Psoas muscle (tissue), 8 donors: ENCODE results near the gene XXYLT1. TPM values are rescaled to one million over a fixed set of nuclear protein-coding genes. Genes with fewer than 3 reads are reported as not detected.
A peak's percentile ranks its signal among the peaks of the same experiment; 100 is the strongest.

Experiments
- ATAC-seq, 4 donors: fragments of 200-7000 bp; cut with Tn5 transposase; one replicate each; pipeline ENCODE4 v1.9.1; 2020; ENCODE audit warnings: moderate library complexity in 3 of 4, mild to moderate bottlenecking in 2 of 4
- DNase-seq, 2 donors: peaks; one replicate each; pipeline ENCODE4 v3.0.0-alpha.2; 2020
- H3K27ac ChIP-seq: fragments of 200-600 bp; one replicate; pipeline ENCODE4 v1.8.0; 2022
- H3K27me3 ChIP-seq, 3 donors: fragments of 200-600 bp in 1 of 3; one replicate each; pipeline versions ENCODE4 v1.6.1 to v1.8.0; 2013 to 2022; ENCODE audit warnings: low read length in 2 of 3, mild to moderate bottlenecking in 2 of 3, moderate library complexity in 1 of 3; ENCODE audit not compliant: insufficient read depth in 3 of 3
- H3K36me3 ChIP-seq, 2 donors: fragments of 200-600 bp in 1 of 2; one replicate each; pipeline versions ENCODE4 v1.6.1 to v1.8.0; 2013 to 2022; ENCODE audit warnings: low read depth in 1 of 2, mild to moderate bottlenecking in 1 of 2, moderate library complexity in 1 of 2; ENCODE audit not compliant: insufficient read depth in 1 of 2
- H3K4me1 ChIP-seq: fragments of 200-600 bp; one replicate; pipeline ENCODE4 v1.8.0; 2022
- H3K4me3 ChIP-seq: fragments of 200-600 bp; one replicate; pipeline ENCODE4 v1.8.0; 2022; ENCODE audit warnings: mild to moderate bottlenecking
- H3K9me3 ChIP-seq: fragments of 200-600 bp; one replicate; pipeline ENCODE4 v1.8.0; 2022
- WGBS, 3 donors: extraction: QIAGEN DNeasy Blood & Tissue Kit; methylation state at CpG; one replicate each; pipeline versions ENCODE4 v1.1.6 to v1.1.7; 2013; 5-methylcytosine and 5-hydroxymethylcytosine counted together
- intact Hi-C, 2 donors: fragments of 100-400 bp; cut with DNase I; formaldehyde crosslinking; loops; one replicate each; pipeline versions ENCODE4 v1.11.0 to v1.14.2; 2022
- polyA plus RNA-seq, 3 donors: library from polyadenylated mRNA; stranded (reverse); fragments of 200-250 nt; gene quantifications; one replicate each; pipeline ENCODE4 v1.2.3, GENCODE V29; 2013
- total RNA-seq, 4 donors: library from RNA; stranded (reverse); fragmentation: NEBNext Ultra II Directional in 2 of 4; extraction: Animal tissue kit (Norgen Biotek cat#: 25700) in 2 of 4; gene quantifications; one replicate each; pipeline versions ENCODE4 v1.2.1 to v1.2.4, GENCODE V29; 2021 to 2023
- TF ChIP-seq, protein P1 (sequence below): fragments of 200-600 bp; IDR thresholded peaks from one replicate; pipeline ENCODE4 v1.8.0; 2022; ENCODE audit warnings: antibody characterized with exemption
- donor health status: healthy with polysubstance abuse.
- donor health status: DM: no; HTN: no; CAD: no; lungs with moderate emphysema.
- donor health status: Bipolar disorder and iron deficiency.
- donor health status: healthy.
- donor health status: DM: yes; HTN: yes; CAD: no.
- donor health status: DM: no; HTN: no; CAD: no.
- donor health status: DM: no; HTN: no; CAD: no.
- donor health status: DM: yes; HTN: yes; CAD: no.

Gene XXYLT1
- total and polyA plus RNA-seq, 7 donors: 0.86 to 3.5 (median 1.8) TPM

DNA sequence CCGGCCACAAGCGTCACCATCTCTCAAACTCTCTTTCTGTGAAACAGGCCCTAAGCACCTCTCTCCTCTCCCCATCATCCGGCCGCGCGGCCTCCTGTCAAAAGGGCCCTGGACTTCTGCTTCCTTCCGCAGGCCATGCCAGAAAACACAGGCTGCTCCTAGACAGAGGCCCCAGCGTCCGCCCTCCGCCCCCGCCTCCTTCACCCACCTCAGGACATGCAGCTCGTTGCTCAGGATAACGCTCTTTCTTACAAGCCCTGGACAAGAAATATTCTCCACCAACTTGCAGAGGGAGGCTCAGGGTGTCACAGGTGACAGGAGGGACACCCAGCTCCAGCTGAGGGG, 212.0 kb downstream of the XXYLT1 start:
- Histone ChIP-seq H3K27ac (no peak overlapping the region), H3K4me1 (peaks cover 8% of the 10 kb centered on the region), H3K4me3 (no peak overlapping the region), H3K36me3 (no peaks in the 10 kb centered on the region), H3K9me3 (no peaks in the 10 kb centered on the region), H3K27me3 (no peaks in the 10 kb centered on the region)
- WGBS, 3 donors: 65 to 84% (median 71%) methylated on average over 13 of the region's 13 CpGs
- intact Hi-C loops: no loop called here
- DNase-seq: peak in 1 of 2 donors; percentile 66
- no peak for ATAC-seq
- TF ChIP-seq, protein P1, sequence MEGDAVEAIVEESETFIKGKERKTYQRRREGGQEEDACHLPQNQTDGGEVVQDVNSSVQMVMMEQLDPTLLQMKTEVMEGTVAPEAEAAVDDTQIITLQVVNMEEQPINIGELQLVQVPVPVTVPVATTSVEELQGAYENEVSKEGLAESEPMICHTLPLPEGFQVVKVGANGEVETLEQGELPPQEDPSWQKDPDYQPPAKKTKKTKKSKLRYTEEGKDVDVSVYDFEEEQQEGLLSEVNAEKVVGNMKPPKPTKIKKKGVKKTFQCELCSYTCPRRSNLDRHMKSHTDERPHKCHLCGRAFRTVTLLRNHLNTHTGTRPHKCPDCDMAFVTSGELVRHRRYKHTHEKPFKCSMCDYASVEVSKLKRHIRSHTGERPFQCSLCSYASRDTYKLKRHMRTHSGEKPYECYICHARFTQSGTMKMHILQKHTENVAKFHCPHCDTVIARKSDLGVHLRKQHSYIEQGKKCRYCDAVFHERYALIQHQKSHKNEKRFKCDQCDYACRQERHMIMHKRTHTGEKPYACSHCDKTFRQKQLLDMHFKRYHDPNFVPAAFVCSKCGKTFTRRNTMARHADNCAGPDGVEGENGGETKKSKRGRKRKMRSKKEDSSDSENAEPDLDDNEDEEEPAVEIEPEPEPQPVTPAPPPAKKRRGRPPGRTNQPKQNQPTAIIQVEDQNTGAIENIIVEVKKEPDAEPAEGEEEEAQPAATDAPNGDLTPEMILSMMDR: no peak

DNA sequence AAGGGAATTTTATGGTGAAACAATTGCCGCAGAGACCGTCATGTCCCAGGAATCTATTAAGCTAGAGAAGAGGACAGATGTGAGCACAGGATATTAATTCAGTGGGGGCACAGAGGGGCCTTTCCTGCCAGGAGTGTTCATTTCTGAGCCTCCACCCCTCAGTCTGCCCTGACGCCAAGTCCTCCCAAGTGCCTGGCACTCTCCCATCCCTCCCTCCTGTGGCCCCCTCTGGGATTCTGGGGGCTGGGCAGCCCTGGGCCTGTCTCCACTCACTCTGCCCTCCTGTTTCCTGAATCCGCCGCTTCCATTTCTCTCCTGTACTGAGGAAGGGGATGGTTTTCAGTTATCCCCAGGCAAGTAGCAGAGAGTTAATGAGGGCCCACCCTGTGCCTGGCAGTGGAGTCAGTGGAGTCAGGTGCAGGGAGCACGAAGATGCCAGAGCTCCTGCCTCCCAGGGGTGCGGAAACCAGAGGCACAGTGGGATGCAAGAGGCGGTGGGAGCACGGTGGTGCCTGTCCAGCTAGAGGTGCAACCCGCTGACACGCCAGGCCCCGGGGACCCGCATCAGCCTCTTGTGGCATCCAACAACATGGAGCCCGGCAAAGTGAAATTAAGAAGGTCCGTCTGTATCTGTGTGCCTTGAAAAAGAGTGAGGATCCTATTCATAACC, 212.5 kb downstream of the XXYLT1 start:
- no peaks in the 10 kb centered on the region for H3K36me3 ChIP-seq
- TF ChIP-seq, protein P1: no peak
- ATAC-seq (no peak), DNase-seq (peak in 1 of 2 donors; percentile 49)
- H3K4me3 ChIP-seq: no peak overlapping the region
- 70 to 78% (median 74%) methylated on average over 15 of the region's 15 CpGs for WGBS, 3 donors
- peaks cover 3% of the 10 kb centered on the region for H3K4me1 ChIP-seq
- intact Hi-C loops: no loop called here
- H3K27me3 ChIP-seq: no peaks in the 10 kb centered on the region
- H3K9me3 ChIP-seq: no peaks in the 10 kb centered on the region
- H3K27ac ChIP-seq: no peak overlapping the region

DNA sequence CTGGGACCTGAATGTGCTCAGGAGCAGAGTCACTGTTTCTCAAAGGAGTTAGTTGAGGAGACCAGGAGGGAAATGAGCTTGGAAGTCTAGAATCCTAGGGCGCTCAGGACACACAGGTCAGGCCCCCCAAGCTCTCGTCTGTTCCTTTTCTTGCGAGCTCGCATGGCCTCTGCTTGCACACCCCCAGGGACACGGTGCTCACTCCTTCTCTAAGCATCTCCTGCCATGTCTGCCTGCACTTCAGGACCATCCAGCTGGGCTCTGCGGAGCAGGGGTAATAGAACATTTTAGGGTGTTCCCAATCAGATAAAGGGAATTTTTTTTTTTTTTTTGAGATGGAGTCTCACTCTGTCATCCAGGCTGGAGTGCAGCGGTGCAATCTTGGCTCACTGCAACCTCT, 213.2 kb downstream of the XXYLT1 start:
- no peaks in the 10 kb centered on the region for H3K27me3 ChIP-seq
- intact Hi-C loops: loop anchor here in 1 of 2 donors (2.0 kb wide), 1 partner anchor 23 kb away; no protein-coding TSS in a partner anchor
- no peaks in the 10 kb centered on the region for H3K4me1 ChIP-seq
- ATAC-seq (no peak), DNase-seq (peak in 1 of 2 donors; percentile 16)
- H3K9me3 ChIP-seq: no peaks in the 10 kb centered on the region
- no peak overlapping the region for H3K4me3 ChIP-seq
- no peaks in the 10 kb centered on the region for H3K36me3 ChIP-seq
- 97 to 98% (median 97%) methylated on average over 7 of the region's 7 CpGs for WGBS, 3 donors
- no peak overlapping the region for H3K27ac ChIP-seq
- TF ChIP-seq, protein P1: no peak

DNA sequence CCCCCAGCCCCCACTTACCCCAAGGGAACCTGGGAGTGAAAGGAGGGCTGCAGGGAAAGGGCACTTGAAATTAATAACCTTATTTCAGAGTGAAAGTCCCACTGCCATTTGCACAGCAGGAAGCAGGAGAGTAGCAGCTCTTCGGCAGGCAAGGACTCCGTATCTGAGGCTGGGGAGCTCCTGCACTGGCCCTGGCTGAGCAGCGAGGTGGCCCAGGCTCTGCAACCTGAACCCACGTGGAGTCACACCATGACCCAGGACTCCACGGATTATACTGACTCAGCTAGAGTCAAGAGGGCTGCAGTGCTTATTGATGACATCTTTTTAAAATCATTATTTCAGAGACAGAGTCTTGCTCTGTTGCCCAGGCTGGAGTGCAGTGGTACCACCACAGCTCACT, 214.5 kb downstream of the XXYLT1 start:
- no peak overlapping the region for H3K27ac ChIP-seq
- intact Hi-C loops: loop anchor here in 1 of 2 donors (2.0 kb wide), 1 partner anchor 22 kb away; no protein-coding TSS in a partner anchor
- 61 to 79% (median 63%) methylated on average over 5 of the region's 5 CpGs for WGBS, 3 donors
- H3K4me1 ChIP-seq: no peaks in the 10 kb centered on the region
- ATAC-seq: no peak
- H3K36me3 ChIP-seq: no peaks in the 10 kb centered on the region
- H3K9me3 ChIP-seq: no peaks in the 10 kb centered on the region
- peak in 1 of 2 donors; percentile 32 for DNase-seq
- no peaks in the 10 kb centered on the region for H3K27me3 ChIP-seq
- no peak overlapping the region for H3K4me3 ChIP-seq
- TF ChIP-seq, protein P1: no peak

DNA sequence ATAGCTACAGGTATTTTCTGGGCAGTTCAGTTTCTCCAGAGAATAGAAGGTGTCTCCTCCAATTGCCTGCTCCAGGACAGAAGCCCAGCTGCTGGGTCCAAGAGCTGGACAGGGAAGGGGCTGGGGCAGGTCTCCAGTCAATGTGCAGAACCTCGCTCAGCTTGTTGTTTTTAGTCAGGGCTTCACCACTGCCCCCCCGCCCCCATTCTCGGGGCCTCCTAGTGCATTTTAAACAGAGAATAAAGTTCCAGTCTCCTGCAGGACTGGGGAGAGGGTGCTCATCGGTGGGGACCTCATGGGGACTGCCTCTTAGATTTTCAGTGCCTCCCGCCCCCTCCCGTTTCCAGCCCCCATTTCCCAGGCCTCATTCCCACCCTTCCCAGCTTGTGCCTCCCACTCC, 216.6 kb downstream of the XXYLT1 start:
- WGBS, 3 donors: 79 to 85% (median 84%) methylated on average over 6 of the region's 6 CpGs
- no peaks in the 10 kb centered on the region for H3K9me3 ChIP-seq
- H3K4me3 ChIP-seq: no peak overlapping the region
- ATAC-seq (no peak), DNase-seq (peak in 1 of 2 donors; percentile 32)
- no peaks in the 10 kb centered on the region for H3K27me3 ChIP-seq
- H3K36me3 ChIP-seq: no peaks in the 10 kb centered on the region
- TF ChIP-seq, protein P1: no peak
- no peaks in the 10 kb centered on the region for H3K4me1 ChIP-seq
- intact Hi-C loops: no loop called here
- no peak overlapping the region for H3K27ac ChIP-seq
